ENCODE results near the gene TENM3. TPM values are rescaled to one million over a fixed set of nuclear protein-coding genes. Genes with fewer than 3 reads are reported as not detected.

TENM3 gene
- total RNA-seq, 1 experiment from 2014 or later = not detected

- no peak for DNase-seq
- Histone ChIP-seq H3K27ac (ENCODE audit: low read length) (no peak overlapping the region), H3K9me2 (replicated peaks; ENCODE audit: insufficient read depth, low read length) (no peaks in the 10 kb centered on the region), H3K36me3 (ENCODE audit: insufficient read depth, low read length) (no peaks in the 10 kb centered on the region), H3K27me3 (ENCODE audit: low read length) (no peaks in the 10 kb centered on the region), H3K9ac (ENCODE audit: low read length) (no peak overlapping the region), H3K4me2 (ENCODE audit: low read depth, low read length, poor library complexity, severe bottlenecking) (no peak overlapping the region), H4K20me1 (ENCODE audit: insufficient read depth, low read depth, low read length) (no peaks in the 10 kb centered on the region), H3K4me3 (ENCODE audit: low read length) (no peak overlapping the region), H3K79me2 (ENCODE audit: low read length) (no peaks in the 10 kb centered on the region), H3K9me3 (ENCODE audit: low read length) (no peaks in the 10 kb centered on the region), H2AFZ (ENCODE audit: low read length) (no peak overlapping the region), H3K4me1 (ENCODE audit: low read length) (no peaks in the 10 kb centered on the region)
Observed at GRCh38 chr4:182518421-182518820, 275.2 kb downstream of the TENM3 start.

- no peaks in the 10 kb centered on the region for H3K79me2 ChIP-seq (ENCODE audit: low read length)
- DNase-seq = no peak
Observed at GRCh38 chr4:182519528-182519927, 276.3 kb downstream of the TENM3 start.

GRCh38 chr4:182521011-182521410 is 277.8 kb downstream of the TENM3 start:
- H3K79me2 ChIP-seq (ENCODE audit: low read length) = no peaks in the 10 kb centered on the region
- H3K9me3 ChIP-seq (ENCODE audit: low read length) = no peaks in the 10 kb centered on the region
- H4K20me1 ChIP-seq (ENCODE audit: insufficient read depth, low read depth, low read length) = no peaks in the 10 kb centered on the region
- H3K4me1 ChIP-seq (ENCODE audit: low read length) = no peaks in the 10 kb centered on the region
- no peak for DNase-seq
- H3K4me3 ChIP-seq (ENCODE audit: low read length) = no peak overlapping the region
- no peaks in the 10 kb centered on the region for H3K9me2 ChIP-seq (replicated peaks; ENCODE audit: insufficient read depth, low read length)
- H3K9ac ChIP-seq (ENCODE audit: low read length) = no peak overlapping the region
- no peak overlapping the region for H3K4me2 ChIP-seq (ENCODE audit: low read depth, low read length, poor library complexity, severe bottlenecking)
- no peak overlapping the region for H3K27ac ChIP-seq (ENCODE audit: low read length)
- no peaks in the 10 kb centered on the region for H3K36me3 ChIP-seq (ENCODE audit: insufficient read depth, low read length)
- no peaks in the 10 kb centered on the region for H3K27me3 ChIP-seq (ENCODE audit: low read length)
- H2AFZ ChIP-seq (ENCODE audit: low read length) = no peak overlapping the region

More at GRCh38 chr4:182519528-182519927, 276.3 kb downstream of the TENM3 start:
- H3K27ac ChIP-seq (ENCODE audit: low read length) = no peak overlapping the region
- no peaks in the 10 kb centered on the region for H3K36me3 ChIP-seq (ENCODE audit: insufficient read depth, low read length)
- no peak overlapping the region for H3K9ac ChIP-seq (ENCODE audit: low read length)
- H3K4me3 ChIP-seq (ENCODE audit: low read length) = no peak overlapping the region
- H3K4me2 ChIP-seq (ENCODE audit: low read depth, low read length, poor library complexity, severe bottlenecking) = no peak overlapping the region
- H2AFZ ChIP-seq (ENCODE audit: low read length) = no peak overlapping the region
- no peaks in the 10 kb centered on the region for H3K4me1 ChIP-seq (ENCODE audit: low read length)
- no peaks in the 10 kb centered on the region for H3K27me3 ChIP-seq (ENCODE audit: low read length)
- H3K9me2 ChIP-seq (replicated peaks; ENCODE audit: insufficient read depth, low read length) = no peaks in the 10 kb centered on the region
- H4K20me1 ChIP-seq (ENCODE audit: insufficient read depth, low read depth, low read length) = no peaks in the 10 kb centered on the region
- no peaks in the 10 kb centered on the region for H3K9me3 ChIP-seq (ENCODE audit: low read length)

GRCh38 chr4:182528819-182529218 is 285.6 kb downstream of the TENM3 start:
- Histone ChIP-seq H3K9ac (ENCODE audit: low read length) (no peak overlapping the region), H3K9me3 (ENCODE audit: low read length) (no peaks in the 10 kb centered on the region), H2AFZ (ENCODE audit: low read length) (no peak overlapping the region), H3K4me1 (ENCODE audit: low read length) (no peaks in the 10 kb centered on the region), H3K9me2 (replicated peaks; ENCODE audit: insufficient read depth, low read length) (no peaks in the 10 kb centered on the region), H4K20me1 (ENCODE audit: insufficient read depth, low read depth, low read length) (no peaks in the 10 kb centered on the region), H3K36me3 (ENCODE audit: insufficient read depth, low read length) (no peaks in the 10 kb centered on the region), H3K4me3 (ENCODE audit: low read length) (no peak overlapping the region), H3K27ac (ENCODE audit: low read length) (no peak overlapping the region), H3K79me2 (ENCODE audit: low read length) (no peaks in the 10 kb centered on the region), H3K4me2 (ENCODE audit: low read depth, low read length, poor library complexity, severe bottlenecking) (no peak overlapping the region), H3K27me3 (ENCODE audit: low read length) (no peaks in the 10 kb centered on the region)
- no peak for DNase-seq

- Histone ChIP-seq H3K4me1 (ENCODE audit: low read length) (no peaks in the 10 kb centered on the region), H3K27me3 (ENCODE audit: low read length) (no peaks in the 10 kb centered on the region), H4K20me1 (ENCODE audit: insufficient read depth, low read depth, low read length) (no peaks in the 10 kb centered on the region), H3K27ac (ENCODE audit: low read length) (no peak overlapping the region), H3K4me3 (ENCODE audit: low read length) (no peak overlapping the region), H3K9me3 (ENCODE audit: low read length) (no peaks in the 10 kb centered on the region), H3K9ac (ENCODE audit: low read length) (no peak overlapping the region), H3K4me2 (ENCODE audit: low read depth, low read length, poor library complexity, severe bottlenecking) (no peak overlapping the region), H3K79me2 (ENCODE audit: low read length) (no peaks in the 10 kb centered on the region), H3K9me2 (replicated peaks; ENCODE audit: insufficient read depth, low read length) (no peaks in the 10 kb centered on the region), H3K36me3 (ENCODE audit: insufficient read depth, low read length) (no peaks in the 10 kb centered on the region), H2AFZ (ENCODE audit: low read length) (no peak overlapping the region)
- no peak for DNase-seq
Observed at GRCh38 chr4:182530451-182530850, 287.2 kb downstream of the TENM3 start.

- Histone ChIP-seq H3K4me3 (ENCODE audit: low read length) (no peak overlapping the region), H2AFZ (ENCODE audit: low read length) (no peak overlapping the region), H3K9ac (ENCODE audit: low read length) (no peak overlapping the region), H3K4me1 (ENCODE audit: low read length) (no peaks in the 10 kb centered on the region), H3K36me3 (ENCODE audit: insufficient read depth, low read length) (no peaks in the 10 kb centered on the region), H3K9me3 (ENCODE audit: low read length) (no peaks in the 10 kb centered on the region), H3K79me2 (ENCODE audit: low read length) (no peaks in the 10 kb centered on the region), H3K9me2 (replicated peaks; ENCODE audit: insufficient read depth, low read length) (no peaks in the 10 kb centered on the region), H3K4me2 (ENCODE audit: low read depth, low read length, poor library complexity, severe bottlenecking) (no peak overlapping the region), H3K27ac (ENCODE audit: low read length) (no peak overlapping the region), H3K27me3 (ENCODE audit: low read length) (no peaks in the 10 kb centered on the region), H4K20me1 (ENCODE audit: insufficient read depth, low read depth, low read length) (no peaks in the 10 kb centered on the region)
- DNase-seq = no peak
Observed at GRCh38 chr4:182531555-182532162, 288.5 kb downstream of the TENM3 start.

- Histone ChIP-seq H3K27me3 (ENCODE audit: low read length) (no peaks in the 10 kb centered on the region), H3K79me2 (ENCODE audit: low read length) (no peaks in the 10 kb centered on the region), H3K27ac (ENCODE audit: low read length) (no peak overlapping the region), H3K9me2 (replicated peaks; ENCODE audit: insufficient read depth, low read length) (no peaks in the 10 kb centered on the region), H3K9ac (ENCODE audit: low read length) (no peak overlapping the region), H3K4me1 (ENCODE audit: low read length) (no peaks in the 10 kb centered on the region), H3K4me2 (ENCODE audit: low read depth, low read length, poor library complexity, severe bottlenecking) (no peak overlapping the region), H3K36me3 (ENCODE audit: insufficient read depth, low read length) (no peaks in the 10 kb centered on the region), H4K20me1 (ENCODE audit: insufficient read depth, low read depth, low read length) (no peaks in the 10 kb centered on the region), H3K9me3 (ENCODE audit: low read length) (no peaks in the 10 kb centered on the region), H2AFZ (ENCODE audit: low read length) (no peak overlapping the region), H3K4me3 (ENCODE audit: low read length) (no peak overlapping the region)
- no peak for DNase-seq
Observed at GRCh38 chr4:182532441-182532840, 289.2 kb downstream of the TENM3 start.

GRCh38 chr4:182533964-182534363 is 290.8 kb downstream of the TENM3 start:
- H3K27me3 ChIP-seq (ENCODE audit: low read length) = no peaks in the 10 kb centered on the region
- H3K9me3 ChIP-seq (ENCODE audit: low read length) = no peaks in the 10 kb centered on the region
- no peak overlapping the region for H3K4me2 ChIP-seq (ENCODE audit: low read depth, low read length, poor library complexity, severe bottlenecking)
- H4K20me1 ChIP-seq (ENCODE audit: insufficient read depth, low read depth, low read length) = no peaks in the 10 kb centered on the region
- H2AFZ ChIP-seq (ENCODE audit: low read length) = no peak overlapping the region
- no peak overlapping the region for H3K9ac ChIP-seq (ENCODE audit: low read length)
- H3K79me2 ChIP-seq (ENCODE audit: low read length) = no peaks in the 10 kb centered on the region
- H3K4me1 ChIP-seq (ENCODE audit: low read length) = no peaks in the 10 kb centered on the region
- no peak for DNase-seq
- H3K36me3 ChIP-seq (ENCODE audit: insufficient read depth, low read length) = no peaks in the 10 kb centered on the region
- H3K27ac ChIP-seq (ENCODE audit: low read length) = no peak overlapping the region
- H3K9me2 ChIP-seq (replicated peaks; ENCODE audit: insufficient read depth, low read length) = no peaks in the 10 kb centered on the region
- H3K4me3 ChIP-seq (ENCODE audit: low read length) = no peak overlapping the region
